Breast epithelium (tissue), 3 donors: ENCODE results near the gene IL1RL1.

ENCODE experiments used
- CTCF ChIP-seq, 3 donors: fragments of 450-650 bp; IDR thresholded peaks; one replicate each; pipeline ENCODE4 v1.5.1; 2016 to 2017; ENCODE audit warnings: antibody characterized with exemption in 3 of 3, mild to moderate bottlenecking in 3 of 3, moderate library complexity in 3 of 3
- POLR2A ChIP-seq: fragments of 450-650 bp; IDR thresholded peaks from one replicate; pipeline ENCODE4 v1.6.1; 2016; ENCODE audit warnings: antibody characterized with exemption, mild to moderate bottlenecking, moderate library complexity
- POLR2AphosphoS5 ChIP-seq, 3 donors: sonication (generic); formaldehyde crosslinking; IDR thresholded peaks; one replicate each; pipeline ENCODE4 v1.6.1; 2017; ENCODE audit warnings: antibody characterized with exemption in 3 of 3

- TF ChIP-seq CTCF (IDR thresholded peaks at IDR 0.05) (no peak), POLR2AphosphoS5 (IDR thresholded peaks at IDR 0.05) (no peak), POLR2A (no peak)
These were observed 38.9 kb downstream of the IL1RL1 start for GRCh38 chr2:102350137-102350793.
